GM23248 (cell line): ENCODE measurements around the gene OPCML. TPM values are rescaled to one million over a fixed set of nuclear protein-coding genes. Genes with fewer than 3 reads are reported as not detected.

Source experiments
- DNase-seq: peaks from one replicate; pipeline ENCODE4 v3.0.0-alpha.2; 2015
- H2AFZ ChIP-seq: fragments of 200-600 bp; sonication (generic); 2 replicates; pipeline ENCODE4 v1.6.1; 2016; ENCODE audit warnings: antibody characterized with exemption
- H3F3A ChIP-seq: fragments of 200-600 bp; sonication (generic); 2 replicates; pipeline ENCODE4 v1.6.1; 2016; ENCODE audit warnings: mild to moderate bottlenecking, antibody characterized with exemption, mixed run types; ENCODE audit not compliant: insufficient read depth
- H3K27ac ChIP-seq: fragments of 200-600 bp; sonication (generic); 2 replicates; pipeline ENCODE4 v1.5.1; 2016; ENCODE audit warnings: mild to moderate bottlenecking
- H3K27me3 ChIP-seq: fragments of 200-600 bp; sonication (generic); replicated peaks from 2 replicates; pipeline ENCODE4 v1.6.1; 2016; ENCODE audit warnings: mild to moderate bottlenecking; ENCODE audit not compliant: insufficient read depth
- H3K36me3 ChIP-seq: fragments of 200-600 bp; sonication (generic); 2 replicates; pipeline ENCODE4 v1.6.1; 2016; ENCODE audit warnings: low read depth, mild to moderate bottlenecking
- H3K4me1 ChIP-seq: fragments of 200-600 bp; sonication (generic); 2 replicates; pipeline ENCODE4 v1.6.1; 2016; ENCODE audit warnings: mild to moderate bottlenecking; ENCODE audit not compliant: insufficient read depth
- H3K4me2 ChIP-seq: fragments of 200-600 bp; sonication (generic); one replicate; pipeline ENCODE4 v1.6.1; 2016; ENCODE audit warnings: mild to moderate bottlenecking; ENCODE audit not compliant: unreplicated experiment
- H3K4me3 ChIP-seq: fragments of 200-600 bp; sonication (generic); 2 replicates; pipeline ENCODE4 v1.5.1; 2016; ENCODE audit warnings: mild to moderate bottlenecking
- H3K79me2 ChIP-seq: fragments of 200-600 bp; sonication (generic); 2 replicates; pipeline ENCODE4 v1.6.1; 2016; ENCODE audit warnings: mild to moderate bottlenecking; ENCODE audit not compliant: insufficient read depth
- H3K9ac ChIP-seq: fragments of 200-600 bp; sonication (generic); 2 replicates; pipeline ENCODE4 v1.6.1; 2016; ENCODE audit warnings: mild to moderate bottlenecking
- H3K9me2 ChIP-seq: fragments of 200-600 bp; sonication (generic); 2 replicates; pipeline ENCODE4 v1.6.1; 2016; ENCODE audit warnings: mixed run types, mild to moderate bottlenecking, moderate library complexity; ENCODE audit not compliant: insufficient read depth
- H3K9me3 ChIP-seq: fragments of 200-600 bp; sonication (generic); one replicate; pipeline ENCODE4 v1.6.1; 2017; ENCODE audit warnings: low read depth
- H4K20me1 ChIP-seq: fragments of 200-600 bp; sonication (generic); 2 replicates; pipeline ENCODE4 v1.6.0; 2016; ENCODE audit not compliant: insufficient read depth
- EZH2 ChIP-seq: fragments of 200-600 bp; sonication (generic); IDR thresholded peaks from 2 replicates; pipeline ENCODE4 v1.6.1; 2018; ENCODE audit warnings: antibody characterized with exemption, mild to moderate bottlenecking; ENCODE audit not compliant: insufficient read depth, poor library complexity, severe bottlenecking
- EZH2phosphoT487 ChIP-seq: fragments of 200-600 bp; sonication (generic); IDR thresholded peaks from 2 replicates; pipeline ENCODE4 v1.6.1; 2018; ENCODE audit warnings: antibody characterized with exemption, moderate library complexity, mild to moderate bottlenecking, low read depth; ENCODE audit not compliant: insufficient read depth
- WGBS, 2 experiments: methylation state at CpG; one replicate each; pipeline ENCODE4 v1.1.6; 2015 to 2017; ENCODE audit warnings: low lambda C conversion rate in 2 of 2, low coverage in 1 of 2; ENCODE audit errors: missing lambda C conversion rate in 2 of 2; 5-methylcytosine and 5-hydroxymethylcytosine counted together
- in situ Hi-C: fragments of 300-500 bp; cut with MboI; formaldehyde crosslinking; loops from 2 replicates; pipeline ENCODE4 v1.15.0; 2020
- polyA plus RNA-seq: library from polyadenylated mRNA; unstranded; fragments of >200 nt; fragmentation: Nextera tagmentation; extraction: Ambion mirVana; gene quantifications from 2 replicates; pipeline ENCODE4 v1.2.1, GENCODE V29; 2016
- total RNA-seq: library from RNA; depleted of rRNA; stranded (reverse); fragments of >200 nt; shearing (Covaris generic); gene quantifications from 2 replicates; pipeline ENCODE4 v1.2.3, GENCODE V29; 2014

The OPCML gene
- total and polyA plus RNA-seq, 2 experiments from 2014 or later = 0.69 to 1.6 TPM

- Histone ChIP-seq H3K9me3 (no peaks in the 10 kb centered on the region), H3F3A (no peaks in the 10 kb centered on the region), H3K36me3 (no peaks in the 10 kb centered on the region), H3K4me2 (no peak overlapping the region), H4K20me1 (no peaks in the 10 kb centered on the region), H2AFZ (no peak overlapping the region), H3K4me3 (no peak overlapping the region), H3K4me1 (no peaks in the 10 kb centered on the region), H3K9me2 (no peaks in the 10 kb centered on the region), H3K79me2 (no peaks in the 10 kb centered on the region), H3K27ac (no peak overlapping the region), H3K27me3 (no peaks in the 10 kb centered on the region), H3K9ac (no peak overlapping the region)
- 3% methylated on average over 2 of the region's 2 CpGs for WGBS, 2 experiments
- TF ChIP-seq EZH2 (no peak), EZH2phosphoT487 (no peak)
- in situ Hi-C loops = no loop called here
- no peak for DNase-seq
Measured at GRCh38 chr11:133306019-133306418, 226.3 kb downstream of the OPCML start.

- Histone ChIP-seq H3K9me2 (no peaks in the 10 kb centered on the region), H3K79me2 (no peaks in the 10 kb centered on the region), H3K36me3 (no peaks in the 10 kb centered on the region), H3K4me3 (no peak overlapping the region), H2AFZ (no peak overlapping the region), H4K20me1 (no peaks in the 10 kb centered on the region), H3K4me2 (no peak overlapping the region), H3K27me3 (no peaks in the 10 kb centered on the region), H3K27ac (no peak overlapping the region), H3K4me1 (no peaks in the 10 kb centered on the region), H3K9ac (no peak overlapping the region), H3F3A (no peaks in the 10 kb centered on the region), H3K9me3 (no peaks in the 10 kb centered on the region)
- no peak for DNase-seq
- 25 to 30% methylated on average over 5 of the region's 5 CpGs for WGBS, 2 experiments
- TF ChIP-seq EZH2 (no peak), EZH2phosphoT487 (no peak)
- in situ Hi-C loops = no loop called here
Measured at GRCh38 chr11:133305208-133305956, 226.9 kb downstream of the OPCML start.

GRCh38 chr11:133303262-133303661 is 229.0 kb downstream of the OPCML start:
- Histone ChIP-seq H3K4me1 (no peaks in the 10 kb centered on the region), H4K20me1 (no peaks in the 10 kb centered on the region), H3K27ac (no peak overlapping the region), H3K9ac (no peak overlapping the region), H3K9me3 (no peaks in the 10 kb centered on the region), H3K9me2 (no peaks in the 10 kb centered on the region), H3K27me3 (no peaks in the 10 kb centered on the region), H2AFZ (no peak overlapping the region), H3K79me2 (no peaks in the 10 kb centered on the region), H3K4me3 (no peak overlapping the region), H3F3A (no peaks in the 10 kb centered on the region), H3K36me3 (no peaks in the 10 kb centered on the region), H3K4me2 (no peak overlapping the region)
- no peak for DNase-seq
- 22 to 26% methylated on average over 5 of the region's 5 CpGs for WGBS, 2 experiments
- TF ChIP-seq EZH2phosphoT487 (no peak), EZH2 (no peak)
- in situ Hi-C loops = no loop called here

GRCh38 chr11:133302056-133302455 is 230.2 kb downstream of the OPCML start:
- WGBS, 2 experiments = 0% methylated on average over 3 of the region's 3 CpGs
- no peaks in the 10 kb centered on the region for H3K9me2 ChIP-seq
- H4K20me1 ChIP-seq = no peaks in the 10 kb centered on the region
- H3K4me3 ChIP-seq = no peak overlapping the region
- no peak overlapping the region for H2AFZ ChIP-seq
- no peak overlapping the region for H3K9ac ChIP-seq
- no peaks in the 10 kb centered on the region for H3K27me3 ChIP-seq
- no peaks in the 10 kb centered on the region for H3K79me2 ChIP-seq
- H3K36me3 ChIP-seq = no peaks in the 10 kb centered on the region
- TF ChIP-seq EZH2 = no peak
- no peak for TF ChIP-seq EZH2phosphoT487
- no peaks in the 10 kb centered on the region for H3F3A ChIP-seq
- no peak overlapping the region for H3K4me2 ChIP-seq
- H3K9me3 ChIP-seq = no peaks in the 10 kb centered on the region
- in situ Hi-C loops = no loop called here
- no peaks in the 10 kb centered on the region for H3K4me1 ChIP-seq
- no peak overlapping the region for H3K27ac ChIP-seq
- no peak for DNase-seq

- TF ChIP-seq EZH2phosphoT487 (no peak), EZH2 (no peak)
- WGBS, 2 experiments = 17 to 19% methylated on average over 3 of the region's 3 CpGs
- no peaks in the 10 kb centered on the region for H4K20me1 ChIP-seq
Measured at GRCh38 chr11:133300666-133301065, 231.6 kb downstream of the OPCML start.

More at GRCh38 chr11:133300666-133301065, 231.6 kb downstream of the OPCML start:
- Histone ChIP-seq H3K9me3 (no peaks in the 10 kb centered on the region), H3K9ac (no peak overlapping the region), H3K4me2 (no peak overlapping the region), H3K9me2 (no peaks in the 10 kb centered on the region), H2AFZ (no peak overlapping the region), H3K36me3 (no peaks in the 10 kb centered on the region), H3K4me1 (no peaks in the 10 kb centered on the region), H3K27me3 (no peaks in the 10 kb centered on the region), H3K4me3 (no peak overlapping the region), H3K79me2 (no peaks in the 10 kb centered on the region), H3F3A (no peaks in the 10 kb centered on the region), H3K27ac (no peak overlapping the region)
- no peak for DNase-seq
- in situ Hi-C loops = no loop called here
